K562 (cell line): ENCODE data around the gene CFAP97D1. TPM values are rescaled to one million over a fixed set of nuclear protein-coding genes. Genes with fewer than 3 reads are reported as not detected.

Experiments
- AFF1 ChIP-seq, 2 experiments: fragments of 450-650 bp; IDR thresholded peaks; 2 replicates each; pipeline ENCODE4 v1.6.1; 2018; ENCODE audit warnings: mild to moderate bottlenecking in 2 of 2, low read depth in 1 of 2; ENCODE audit not compliant: partially characterized antibody in 2 of 2
- CREM ChIP-seq: IDR thresholded peaks from 2 replicates; pipeline ENCODE4 v1.6.1; 2014; ENCODE audit warnings: antibody characterized with exemption, low read depth
- ELK1 ChIP-seq: sonication (generic); formaldehyde crosslinking; IDR thresholded peaks from 2 replicates; pipeline ENCODE4 v1.8.1; 2022; ENCODE audit warnings: missing genetic modification reagents
- EWSR1 ChIP-seq: fragments of 450-650 bp; IDR thresholded peaks from 2 replicates; pipeline ENCODE4 v1.6.1; 2018; ENCODE audit warnings: borderline replicate concordance, mild to moderate bottlenecking, low read depth, moderate library complexity; ENCODE audit not compliant: partially characterized antibody
- FOXJ3 ChIP-seq: sonication (generic); formaldehyde crosslinking; IDR thresholded peaks from 2 replicates; pipeline ENCODE4 v1.4.0; 2020; ENCODE audit warnings: mild to moderate bottlenecking, missing genetic modification reagents
- HNRNPLL ChIP-seq: fragments of 200-400 bp; formaldehyde crosslinking; IDR thresholded peaks from 2 replicates; pipeline ENCODE4 v1.6.1; 2017; ENCODE audit warnings: low read length, low read depth, mild to moderate bottlenecking; ENCODE audit not compliant: poor library complexity, severe bottlenecking
- HOXB6 ChIP-seq: fragments of 250-450 bp; sonication (Bioruptor Pico); IDR thresholded peaks from 2 replicates; pipeline ENCODE4 v1.5.1; 2022; ENCODE audit warnings: mild to moderate bottlenecking, borderline replicate concordance
- KAT2B ChIP-seq: IDR thresholded peaks from one replicate; pipeline ENCODE4 v1.6.1; 2012; ENCODE audit warnings: low read depth, mild to moderate bottlenecking, control low read depth, inconsistent platforms, low read length, moderate library complexity
- POLR2G ChIP-seq: fragments of 200-400 bp; formaldehyde crosslinking; IDR thresholded peaks from 2 replicates; pipeline ENCODE4 v1.6.1; 2017; ENCODE audit warnings: low read depth, mild to moderate bottlenecking, antibody characterized with exemption, low read length, moderate library complexity
- SIX5 ChIP-seq, 2 experiments: IDR thresholded peaks; 2 replicates each; pipeline ENCODE4 v1.6.1; 2011; ENCODE audit warnings: low read length in 2 of 2, borderline replicate concordance in 1 of 2, low read depth in 1 of 2, mild to moderate bottlenecking in 1 of 2, moderate library complexity in 1 of 2; ENCODE audit not compliant: insufficient read depth in 1 of 2
- SPI1 ChIP-seq: IDR thresholded peaks from 2 replicates; pipeline ENCODE4 v1.6.1; 2011; ENCODE audit warnings: low read depth, low read length, control low read depth, borderline replicate concordance
- SRSF1 ChIP-seq: fragments of 200-400 bp; formaldehyde crosslinking; IDR thresholded peaks from 2 replicates; pipeline ENCODE4 v1.6.1; 2017; ENCODE audit warnings: mild to moderate bottlenecking, low read depth, low read length, moderate library complexity
- SRSF9 ChIP-seq: fragments of 200-400 bp; formaldehyde crosslinking; IDR thresholded peaks from 2 replicates; pipeline ENCODE4 v1.6.1; 2017; ENCODE audit warnings: low read depth, low read length, borderline replicate concordance
- ZBTB49 ChIP-seq: sonication (generic); formaldehyde crosslinking; IDR thresholded peaks from 2 replicates; pipeline ENCODE4 v1.8.0; 2022; ENCODE audit warnings: missing genetic modification reagents, mild to moderate bottlenecking, borderline replicate concordance
- ZNF232 ChIP-seq: sonication (generic); formaldehyde crosslinking; IDR thresholded peaks from 2 replicates; pipeline ENCODE4 v1.8.0; 2022; ENCODE audit warnings: mild to moderate bottlenecking, missing genetic modification reagents
- ZNF79 ChIP-seq: fragments of 250-450 bp; sonication (Bioruptor Pico); IDR thresholded peaks from 2 replicates; pipeline ENCODE4 v1.4.0; 2020; ENCODE audit warnings: low read depth, mild to moderate bottlenecking, moderate library complexity
- polyA plus RNA-seq, 8 experiments: library from polyadenylated mRNA; depleted of rRNA in 4 of 8; stranded (reverse) in 5 of 8; unstranded in 3 of 8; fragments of >200 nt; fragmentation: Nextera tagmentation in 2 of 8; fragmentation: Illumina TruSeq in 1 of 8; extraction: Ambion mirVana in 2 of 8; extraction: Trizol in 1 of 8; gene quantifications; 2 replicates each; pipeline versions ENCODE4 v1.2.1 to v1.2.3, GENCODE V29; 2011 to 2014; ENCODE audit warnings: inconsistent platforms in 1 of 8, missing spikeins in 1 of 8
- total RNA-seq, 7 experiments: library from RNA; depleted of rRNA in 6 of 7; stranded (reverse); fragments of >200 nt in 6 of 7; fragmentation: Illumina TruSeq in 2 of 7; extraction: Trizol in 2 of 7; gene quantifications; 2 replicates each; pipeline versions ENCODE4 v1.2.1 to v1.2.3, GENCODE V29; 2011 to 2021; ENCODE audit warnings: low replicate concordance in 1 of 7
- TF ChIP-seq, protein P1 (sequence below): fragments of 200-800 bp; sonication (Bioruptor generic); IDR thresholded peaks from 2 replicates; pipeline ENCODE4 v1.6.1; 2017; ENCODE audit warnings: missing genetic modification characterization, missing compliant biosample characterization

CFAP97D1 gene
- total and polyA plus RNA-seq, 9 of the 15 experiments (the other 6 are each of a cell fraction or from before 2014, with no cell fraction given): not detected

DNA sequence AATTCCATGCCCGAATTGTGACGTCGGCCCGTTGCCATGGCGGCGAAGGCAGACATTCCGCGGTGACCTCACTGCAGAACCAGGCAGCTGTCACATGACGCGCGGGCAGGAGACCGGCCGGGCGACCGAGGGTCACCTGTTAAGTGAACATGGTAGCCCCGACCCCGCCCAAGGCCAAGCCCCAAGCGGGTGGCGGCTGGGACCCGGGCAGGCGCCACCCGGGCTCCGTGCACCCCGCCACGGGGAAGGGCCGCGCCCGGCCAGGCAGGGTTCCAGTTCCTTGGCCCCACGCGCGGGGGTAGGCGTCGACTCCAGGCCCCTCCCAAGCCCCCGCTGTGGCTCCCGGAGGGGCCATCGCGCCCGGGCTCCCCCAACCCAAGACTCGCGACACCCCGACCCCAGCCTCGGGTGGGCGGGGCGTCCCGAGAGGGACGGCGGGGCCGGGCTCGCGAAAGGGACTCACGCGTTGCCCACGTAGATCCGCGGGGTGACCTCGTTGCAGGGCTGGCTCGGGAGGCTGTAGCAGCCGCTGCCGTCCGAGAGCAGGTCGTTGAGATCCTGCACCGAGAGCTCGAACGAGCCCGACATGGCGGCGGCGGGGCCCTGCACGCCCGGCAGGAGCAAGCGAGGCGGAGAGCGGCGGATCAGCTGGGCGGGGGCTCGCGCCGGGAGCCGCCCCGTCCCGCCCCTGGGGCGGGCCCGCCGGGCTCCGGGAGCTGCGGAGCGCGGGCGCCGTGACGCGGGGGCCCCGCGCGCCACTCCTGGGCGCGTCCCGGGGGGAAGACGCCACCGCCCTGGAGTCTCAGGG, 1.7 kb upstream of the CFAP97D1 start, which contains the start of gene DUSP3 (continued):
- TF ChIP-seq ZBTB49 (CRISPR knock-in tag): no peak
- peak; percentile 92 for TF ChIP-seq CREM
- TF ChIP-seq ZNF79 (CRISPR knock-in tag): no peak
- TF ChIP-seq ZNF232 (CRISPR knock-in tag): no peak
- TF ChIP-seq FOXJ3: no peak
- no peak for TF ChIP-seq SPI1
- no peak for TF ChIP-seq HNRNPLL
- no peak for TF ChIP-seq SRSF9
- TF ChIP-seq SIX5 (IDR thresholded peaks at IDR 0.05; ENCODE audit: borderline replicate concordance in 1 of 2, insufficient read depth in 1 of 2, low read depth in 1 of 2, low read length in 2 of 2): no peak
- no peak for TF ChIP-seq ELK1 (CRISPR knock-in tag)
- TF ChIP-seq, protein P1, sequence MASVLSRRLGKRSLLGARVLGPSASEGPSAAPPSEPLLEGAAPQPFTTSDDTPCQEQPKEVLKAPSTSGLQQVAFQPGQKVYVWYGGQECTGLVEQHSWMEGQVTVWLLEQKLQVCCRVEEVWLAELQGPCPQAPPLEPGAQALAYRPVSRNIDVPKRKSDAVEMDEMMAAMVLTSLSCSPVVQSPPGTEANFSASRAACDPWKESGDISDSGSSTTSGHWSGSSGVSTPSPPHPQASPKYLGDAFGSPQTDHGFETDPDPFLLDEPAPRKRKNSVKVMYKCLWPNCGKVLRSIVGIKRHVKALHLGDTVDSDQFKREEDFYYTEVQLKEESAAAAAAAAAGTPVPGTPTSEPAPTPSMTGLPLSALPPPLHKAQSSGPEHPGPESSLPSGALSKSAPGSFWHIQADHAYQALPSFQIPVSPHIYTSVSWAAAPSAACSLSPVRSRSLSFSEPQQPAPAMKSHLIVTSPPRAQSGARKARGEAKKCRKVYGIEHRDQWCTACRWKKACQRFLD (CRISPR knock-in tag): peak; percentile 20; the same call in 1 of the 2 replicates
- TF ChIP-seq POLR2G: peak; percentile 93
- no peak for TF ChIP-seq KAT2B
- TF ChIP-seq SRSF1: no peak
- TF ChIP-seq EWSR1: no peak
- no peak for TF ChIP-seq AFF1 (IDR thresholded peaks at IDR 0.05; ENCODE audit: low read depth in 1 of 2, partially characterized antibody in 2 of 2)
- no peak for TF ChIP-seq HOXB6 (CRISPR knock-in tag)
